GM12872 (cell line): Measurements from ENCODE around the gene LRRC28.

Experiments used
- CTCF ChIP-seq: IDR thresholded peaks from 3 replicates; pipeline ENCODE4 v1.5.1; 2011; ENCODE audit warnings: low read depth, mild to moderate bottlenecking, low read length, moderate library complexity; ENCODE audit not compliant: insufficient read depth

Gene LRRC28

DNA sequence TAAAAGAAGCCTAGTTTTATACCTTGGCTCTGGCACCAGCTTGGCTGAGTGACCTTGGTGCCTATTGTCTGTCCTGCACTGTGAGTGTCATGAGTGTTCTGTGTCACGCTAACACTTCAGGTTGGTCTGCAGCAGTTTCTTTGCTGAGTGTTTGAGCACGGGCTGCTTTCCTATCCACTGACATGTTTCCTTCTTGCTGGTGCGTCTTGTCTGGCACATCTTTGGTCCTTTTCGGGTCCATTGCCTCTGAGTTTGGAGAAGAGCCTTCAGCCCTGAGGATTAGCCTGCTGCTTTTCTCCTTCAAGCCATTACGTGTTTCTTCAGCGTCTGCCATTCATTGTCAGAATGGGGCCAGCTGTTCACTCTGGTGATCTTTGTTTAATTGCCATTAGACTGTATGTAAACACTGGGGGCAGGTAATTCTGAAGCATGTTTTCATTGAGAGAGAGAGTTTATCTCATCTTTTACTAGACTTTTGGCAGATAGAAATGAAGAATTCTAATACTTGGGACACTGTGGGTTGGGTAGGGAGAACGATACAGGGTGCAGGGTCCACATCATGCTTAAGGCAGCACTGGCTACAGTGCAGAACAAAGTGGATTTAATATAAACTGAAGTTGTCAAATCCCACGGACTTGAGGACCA lies 55.5 kb downstream of the LRRC28 start:
- no peak for TF ChIP-seq CTCF

DNA sequence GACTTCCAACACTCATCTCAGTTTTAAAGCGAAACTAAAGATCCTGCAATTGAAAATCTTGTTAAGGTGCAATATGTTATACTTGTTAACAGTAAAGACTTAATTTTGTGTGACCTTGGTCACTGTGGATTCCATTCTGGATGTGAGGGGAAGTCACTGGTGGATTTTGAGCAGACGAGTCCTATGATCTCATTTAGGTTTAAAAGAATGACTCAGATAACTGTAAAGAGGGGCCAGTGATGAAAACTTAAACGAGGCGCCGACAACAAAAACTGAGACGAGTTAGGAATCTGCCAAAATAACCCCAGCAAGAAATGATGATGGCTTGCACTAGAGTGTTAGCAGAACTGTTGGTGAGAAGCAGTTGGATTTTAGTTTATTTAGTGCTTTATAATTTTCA lies 56.5 kb downstream of the LRRC28 start:
- TF ChIP-seq CTCF = no peak

- TF ChIP-seq CTCF = no peak
Observed at GRCh38 chr15:99310745-99311144, 59.5 kb downstream of the LRRC28 start.

DNA sequence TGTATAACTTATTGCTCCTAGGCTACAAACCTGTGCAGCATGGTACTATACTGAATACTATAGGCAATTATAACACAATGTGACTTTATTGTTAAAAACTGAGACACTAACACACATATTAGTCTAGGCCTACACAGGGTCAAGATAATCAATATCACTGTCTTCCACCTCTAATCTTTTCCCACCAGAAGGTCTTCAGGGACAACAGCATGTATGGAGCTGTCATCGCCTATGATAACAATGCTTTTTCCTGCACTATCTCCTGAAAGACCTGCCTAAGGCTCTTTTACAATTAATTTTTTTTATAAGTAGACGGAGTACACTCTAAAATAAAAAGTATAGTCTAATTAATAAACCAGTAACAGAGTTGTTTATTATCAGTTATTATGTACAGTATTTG lies 60.9 kb downstream of the LRRC28 start:
- no peak for TF ChIP-seq CTCF

DNA sequence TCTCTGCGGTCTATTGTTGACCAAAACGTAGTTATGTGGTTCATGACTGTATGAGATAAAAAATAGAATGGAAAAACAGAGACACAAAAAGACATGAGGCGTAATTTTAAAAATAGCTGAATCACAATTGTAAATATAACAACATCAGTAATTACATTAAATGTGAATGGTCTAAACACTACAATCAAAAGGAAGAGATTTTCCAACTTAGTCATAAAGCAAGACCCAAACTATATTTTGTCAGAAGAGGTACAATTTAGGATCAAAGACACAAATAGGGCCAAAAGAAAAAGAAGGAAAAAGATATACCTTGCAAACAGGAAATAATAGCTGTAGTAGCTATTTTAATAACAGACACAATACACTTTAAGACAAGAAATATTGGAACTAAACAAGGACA lies 61.5 kb downstream of the LRRC28 start:
- no peak for TF ChIP-seq CTCF

GRCh38 chr15:99315636-99316035 lies 64.4 kb downstream of the LRRC28 start:
- TF ChIP-seq CTCF = no peak

GRCh38 chr15:99320374-99321215 lies 69.3 kb downstream of the LRRC28 start:
- no peak for TF ChIP-seq CTCF
